ENCODE measurements around the gene AMZ2. TPM values are rescaled to one million over a fixed set of nuclear protein-coding genes. Genes with fewer than 3 reads are reported as not detected.

Gene AMZ2
- total RNA-seq, 6 experiments from 2014 or later: 108 to 127 (median 123) TPM

DNA sequence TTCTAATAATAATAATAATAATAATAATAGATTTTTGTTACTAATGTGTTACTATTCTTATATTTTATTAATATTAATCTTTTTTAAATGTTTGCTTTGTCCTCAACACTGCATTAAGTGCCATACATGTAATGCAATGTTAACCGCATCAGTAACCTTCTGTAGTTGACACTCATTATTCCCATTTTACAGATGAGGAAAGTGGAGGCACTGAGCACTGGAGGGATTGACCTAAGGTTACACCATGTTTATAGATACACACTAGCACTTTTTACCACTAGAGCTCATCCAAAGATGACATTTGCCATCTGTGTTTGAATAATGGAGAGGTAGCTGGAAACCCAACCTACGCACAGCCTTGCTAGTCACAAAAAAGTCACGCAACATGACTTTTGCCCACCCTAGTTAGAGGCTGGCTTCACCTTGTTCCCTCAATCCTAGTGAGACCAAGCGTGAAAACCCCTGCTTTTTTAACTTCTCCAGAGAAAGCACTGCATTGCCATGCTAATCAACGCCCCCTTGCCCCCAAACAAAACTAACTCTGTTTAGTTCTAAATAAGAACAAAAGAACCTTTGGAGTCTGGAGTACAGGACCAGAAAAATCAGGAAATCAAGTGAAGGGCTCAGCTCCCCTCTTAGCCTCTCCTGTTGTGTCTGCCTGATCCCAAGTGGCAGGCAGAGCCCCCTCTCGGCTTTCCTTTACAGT, 45.8 kb downstream of the AMZ2 start:
- DNase-seq: no peak
- no peaks in the 10 kb centered on the region for H3K9me3 Mint-ChIP-seq
- H3K27ac Mint-ChIP-seq: no peak overlapping the region
- no peaks in the 10 kb centered on the region for H3K36me3 Mint-ChIP-seq (ENCODE audit: low read depth)
- no peak overlapping the region for H3K4me3 Mint-ChIP-seq
- peaks cover 21% of the 10 kb centered on the region for H3K4me1 Mint-ChIP-seq (ENCODE audit: low read depth)
- H3K27me3 Mint-ChIP-seq (ENCODE audit: insufficient read depth): peaks cover 14% of the 10 kb centered on the region
- no peak for TF ChIP-seq CTCF (IDR thresholded peaks at IDR 0.05)

GRCh38 chr17:68294196-68294555, 46.3 kb downstream of the AMZ2 start:
- no peak overlapping the region for H3K4me3 Mint-ChIP-seq
- H3K9me3 Mint-ChIP-seq: no peaks in the 10 kb centered on the region
- peaks cover 14% of the 10 kb centered on the region for H3K27me3 Mint-ChIP-seq (ENCODE audit: insufficient read depth)
- DNase-seq: no peak
- H3K27ac Mint-ChIP-seq: no peak overlapping the region
- H3K36me3 Mint-ChIP-seq (ENCODE audit: low read depth): no peaks in the 10 kb centered on the region
- no peak for TF ChIP-seq CTCF (IDR thresholded peaks at IDR 0.05)
- peaks cover 21% of the 10 kb centered on the region for H3K4me1 Mint-ChIP-seq (ENCODE audit: low read depth)

DNA sequence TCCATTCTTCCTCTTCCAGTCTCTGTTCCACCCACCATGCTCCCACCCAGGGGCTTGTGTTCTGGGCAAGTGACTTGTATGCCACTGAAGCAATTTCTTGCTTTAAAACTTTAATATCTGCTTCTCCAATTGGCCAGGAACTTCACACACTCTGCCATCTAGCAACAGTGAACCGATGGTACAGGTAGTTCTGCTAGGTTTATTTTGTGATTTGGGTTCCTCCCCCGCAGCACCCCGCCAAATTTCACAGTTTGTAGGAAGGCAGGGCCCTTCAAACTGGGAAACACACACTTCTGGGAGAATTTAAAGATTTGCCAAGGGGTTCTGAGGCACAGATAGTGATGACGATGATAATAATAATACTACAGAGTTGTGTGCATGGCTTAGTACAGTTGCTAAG, 46.8 kb downstream of the AMZ2 start:
- no peak for TF ChIP-seq CTCF (IDR thresholded peaks at IDR 0.05)

GRCh38 chr17:68295086-68295485, 47.2 kb downstream of the AMZ2 start:
- no peak overlapping the region for H3K4me3 Mint-ChIP-seq
- no peak overlapping the region for H3K27ac Mint-ChIP-seq
- H3K9me3 Mint-ChIP-seq: no peaks in the 10 kb centered on the region
- H3K27me3 Mint-ChIP-seq (ENCODE audit: insufficient read depth): peaks cover 14% of the 10 kb centered on the region
- H3K4me1 Mint-ChIP-seq (ENCODE audit: low read depth): peaks cover 14% of the 10 kb centered on the region
- no peak for DNase-seq
- no peaks in the 10 kb centered on the region for H3K36me3 Mint-ChIP-seq (ENCODE audit: low read depth)
- no peak for TF ChIP-seq CTCF (IDR thresholded peaks at IDR 0.05)

More for the DNA sequence above, 46.8 kb downstream of the AMZ2 start:
- Mint-ChIP-seq H3K4me1 (ENCODE audit: low read depth) (peaks cover 19% of the 10 kb centered on the region), H3K36me3 (ENCODE audit: low read depth) (no peaks in the 10 kb centered on the region), H3K4me3 (no peak overlapping the region), H3K9me3 (no peaks in the 10 kb centered on the region), H3K27me3 (ENCODE audit: insufficient read depth) (peaks cover 14% of the 10 kb centered on the region), H3K27ac (no peak overlapping the region)
- DNase-seq: no peak

GRCh38 chr17:68296217-68297191, 48.7 kb downstream of the AMZ2 start:
- H3K27ac Mint-ChIP-seq: no peak overlapping the region
- peaks cover 9% of the 10 kb centered on the region for H3K27me3 Mint-ChIP-seq (ENCODE audit: insufficient read depth)

More at GRCh38 chr17:68296217-68297191, 48.7 kb downstream of the AMZ2 start:
- Mint-ChIP-seq H3K4me3 (no peak overlapping the region), H3K36me3 (ENCODE audit: low read depth) (no peaks in the 10 kb centered on the region), H3K9me3 (no peaks in the 10 kb centered on the region), H3K4me1 (ENCODE audit: low read depth) (peaks cover 7% of the 10 kb centered on the region)
- no peak for DNase-seq
- no peak for TF ChIP-seq CTCF (IDR thresholded peaks at IDR 0.05)
